HepG2 (cell line): ENCODE measurements around the gene UBE2M. TPM values are rescaled to one million over a fixed set of nuclear protein-coding genes. Genes with fewer than 3 reads are reported as not detected.

Experiments
- ETV6 ChIP-seq: sonication (generic); formaldehyde crosslinking; conservative IDR thresholded peaks from 2 replicates; pipeline ENCODE4 v1.4.0; 2020; ENCODE audit warnings: missing genetic modification reagents
- GATAD1 ChIP-seq: IDR thresholded peaks from 2 replicates; pipeline ENCODE4 v1.6.1; 2016; ENCODE audit warnings: missing genetic modification reagents, missing compliant biosample characterization
- IRF2 ChIP-seq: IDR thresholded peaks from 2 replicates; pipeline ENCODE4 v1.6.1; 2018; ENCODE audit warnings: missing genetic modification reagents, missing compliant biosample characterization
- MTF2 ChIP-seq: sonication (generic); formaldehyde crosslinking; IDR thresholded peaks from 2 replicates; pipeline ENCODE4 v1.5.0; 2020; ENCODE audit warnings: missing genetic modification reagents, borderline replicate concordance
- NR2F6 ChIP-seq, 2 experiments: IDR thresholded peaks; 2 replicates each; pipeline ENCODE4 v1.6.1; 2016; ENCODE audit warnings: antibody characterized with exemption in 1 of 2, mild to moderate bottlenecking in 1 of 2
- SP2 ChIP-seq: sonication (generic); formaldehyde crosslinking; IDR thresholded peaks from 2 replicates; pipeline ENCODE4 v1.5.1; 2020; ENCODE audit warnings: mild to moderate bottlenecking, missing genetic modification reagents
- TAF15 ChIP-seq: fragments of 200-400 bp; formaldehyde crosslinking; IDR thresholded peaks from one replicate; pipeline ENCODE4 v1.6.1; 2018; ENCODE audit warnings: mild to moderate bottlenecking, low read depth, low read length; ENCODE audit not compliant: poor library complexity, severe bottlenecking
- ZNF709 ChIP-seq: sonication (generic); formaldehyde crosslinking; IDR thresholded peaks from 2 replicates; pipeline ENCODE4 v1.5.0; 2020; ENCODE audit warnings: mild to moderate bottlenecking, missing genetic modification reagents
- polyA plus RNA-seq, 8 experiments: library from polyadenylated mRNA; depleted of rRNA in 3 of 8; stranded (reverse) in 7 of 8; unstranded in 1 of 8; fragments of >200 nt; fragmentation: Illumina TruSeq in 4 of 8; extraction: Trizol in 4 of 8; gene quantifications; 2 replicates each; pipeline versions ENCODE4 v1.2.1 to v1.2.3, GENCODE V29; 2011 to 2016; ENCODE audit warnings: low read depth in 4 of 8, missing spikeins in 1 of 8, mixed read lengths in 1 of 8; ENCODE audit not compliant: insufficient read depth in 1 of 8
- total RNA-seq, 5 experiments: library from RNA; depleted of rRNA; stranded (reverse); fragments of >200 nt; fragmentation: Illumina TruSeq; extraction: Trizol; gene quantifications; 2 replicates each; pipeline ENCODE4 v1.2.3, GENCODE V29; 2016; ENCODE audit warnings: low read depth in 1 of 5
- TF ChIP-seq, protein P1 (sequence below): sonication (generic); formaldehyde crosslinking; IDR thresholded peaks from 2 replicates; pipeline ENCODE4 v1.9.0; 2021; ENCODE audit warnings: missing genetic modification reagents, borderline replicate concordance
- TF ChIP-seq, protein P2 (sequence below): sonication (generic); formaldehyde crosslinking; IDR thresholded peaks from 2 replicates; pipeline ENCODE4 v1.5.1; 2020; ENCODE audit warnings: missing genetic modification reagents, mild to moderate bottlenecking, borderline replicate concordance
- TF ChIP-seq, protein P3 (sequence below): sonication (generic); formaldehyde crosslinking; IDR thresholded peaks from 2 replicates; pipeline ENCODE4 v1.8.0; 2022; ENCODE audit warnings: missing genetic modification reagents, mild to moderate bottlenecking, inconsistent platforms, borderline replicate concordance
- TF ChIP-seq, protein P4 (sequence below): sonication (generic); formaldehyde crosslinking; IDR thresholded peaks from 2 replicates; pipeline ENCODE4 v1.5.0; 2020; ENCODE audit warnings: missing genetic modification reagents
- TF ChIP-seq, protein P5 (sequence below): IDR thresholded peaks from 2 replicates; pipeline ENCODE4 v1.6.1; 2016; ENCODE audit warnings: missing biosample characterization, missing genetic modification reagents, low read depth

UBE2M gene
- total and polyA plus RNA-seq, 2 of the 13 experiments (the other 11 are each of a cell fraction or from before 2014, with no cell fraction given): 36.2 to 50.3 TPM

DNA sequence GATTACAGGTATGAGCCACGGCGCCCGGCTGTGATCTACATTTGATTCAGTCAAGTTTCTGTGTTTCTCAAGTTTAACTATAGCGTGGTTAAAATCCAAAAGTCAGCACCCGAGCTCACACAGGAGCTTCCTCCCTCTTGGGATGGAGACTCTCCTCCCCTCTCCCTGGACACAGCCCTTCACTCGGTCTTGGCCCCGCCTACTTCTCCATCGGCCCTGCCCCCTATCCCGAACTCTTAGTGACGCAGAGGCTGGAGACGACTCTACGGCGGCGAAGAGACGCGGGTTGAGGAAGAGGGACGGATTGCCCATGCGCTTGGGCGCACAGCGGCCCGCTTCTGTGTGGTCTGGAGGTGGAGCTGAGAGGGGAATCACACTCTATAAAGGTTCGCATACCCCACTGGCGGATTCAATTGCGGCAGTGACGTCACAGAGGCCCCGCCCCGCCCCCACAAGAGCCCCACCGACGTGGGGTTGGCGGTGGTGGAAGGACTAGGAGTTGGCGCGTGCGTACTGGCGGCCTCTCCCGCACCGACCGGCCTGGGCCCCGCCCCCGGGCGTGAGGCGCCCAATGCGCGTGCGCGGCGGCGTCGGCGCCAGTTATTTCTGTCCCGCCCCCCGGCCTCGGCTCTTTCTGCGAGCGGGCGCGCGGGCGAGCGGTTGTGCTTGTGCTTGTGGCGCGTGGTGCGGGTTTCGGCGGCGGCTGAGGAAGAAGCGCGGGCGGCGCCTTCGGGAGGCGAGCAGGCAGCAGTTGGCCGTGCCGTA is 14.4 kb downstream of the UBE2M start, which contains the start of gene TRIM28 (continued):
- TF ChIP-seq, protein P1, sequence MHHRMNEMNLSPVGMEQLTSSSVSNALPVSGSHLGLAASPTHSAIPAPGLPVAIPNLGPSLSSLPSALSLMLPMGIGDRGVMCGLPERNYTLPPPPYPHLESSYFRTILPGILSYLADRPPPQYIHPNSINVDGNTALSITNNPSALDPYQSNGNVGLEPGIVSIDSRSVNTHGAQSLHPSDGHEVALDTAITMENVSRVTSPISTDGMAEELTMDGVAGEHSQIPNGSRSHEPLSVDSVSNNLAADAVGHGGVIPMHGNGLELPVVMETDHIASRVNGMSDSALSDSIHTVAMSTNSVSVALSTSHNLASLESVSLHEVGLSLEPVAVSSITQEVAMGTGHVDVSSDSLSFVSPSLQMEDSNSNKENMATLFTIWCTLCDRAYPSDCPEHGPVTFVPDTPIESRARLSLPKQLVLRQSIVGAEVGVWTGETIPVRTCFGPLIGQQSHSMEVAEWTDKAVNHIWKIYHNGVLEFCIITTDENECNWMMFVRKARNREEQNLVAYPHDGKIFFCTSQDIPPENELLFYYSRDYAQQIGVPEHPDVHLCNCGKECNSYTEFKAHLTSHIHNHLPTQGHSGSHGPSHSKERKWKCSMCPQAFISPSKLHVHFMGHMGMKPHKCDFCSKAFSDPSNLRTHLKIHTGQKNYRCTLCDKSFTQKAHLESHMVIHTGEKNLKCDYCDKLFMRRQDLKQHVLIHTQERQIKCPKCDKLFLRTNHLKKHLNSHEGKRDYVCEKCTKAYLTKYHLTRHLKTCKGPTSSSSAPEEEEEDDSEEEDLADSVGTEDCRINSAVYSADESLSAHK (CRISPR knock-in tag): no peak
- TF ChIP-seq MTF2: no peak
- no peak for TF ChIP-seq TAF15
- TF ChIP-seq NR2F6 (IDR thresholded peaks at IDR 0.05): no peak
- no peak for TF ChIP-seq NR2F6 (CRISPR knock-in tag; IDR thresholded peaks at IDR 0.05)
- TF ChIP-seq, protein P2, sequence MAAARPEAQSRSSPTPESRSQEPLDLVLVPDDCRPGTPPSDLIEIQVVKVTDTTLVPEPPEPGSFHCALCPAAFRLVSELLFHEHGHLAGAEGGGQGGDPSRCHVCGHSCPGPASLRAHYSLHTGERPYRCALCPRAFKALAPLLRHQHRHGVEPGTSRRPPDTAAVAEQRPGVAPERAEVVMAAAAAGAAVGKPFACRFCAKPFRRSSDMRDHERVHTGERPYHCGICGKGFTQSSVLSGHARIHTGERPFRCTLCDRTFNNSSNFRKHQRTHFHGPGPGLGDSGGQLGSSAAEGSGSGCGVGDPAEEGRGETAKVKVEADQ (CRISPR knock-in tag): no peak
- TF ChIP-seq SP2 (CRISPR knock-in tag): no peak
- TF ChIP-seq, protein P3, sequence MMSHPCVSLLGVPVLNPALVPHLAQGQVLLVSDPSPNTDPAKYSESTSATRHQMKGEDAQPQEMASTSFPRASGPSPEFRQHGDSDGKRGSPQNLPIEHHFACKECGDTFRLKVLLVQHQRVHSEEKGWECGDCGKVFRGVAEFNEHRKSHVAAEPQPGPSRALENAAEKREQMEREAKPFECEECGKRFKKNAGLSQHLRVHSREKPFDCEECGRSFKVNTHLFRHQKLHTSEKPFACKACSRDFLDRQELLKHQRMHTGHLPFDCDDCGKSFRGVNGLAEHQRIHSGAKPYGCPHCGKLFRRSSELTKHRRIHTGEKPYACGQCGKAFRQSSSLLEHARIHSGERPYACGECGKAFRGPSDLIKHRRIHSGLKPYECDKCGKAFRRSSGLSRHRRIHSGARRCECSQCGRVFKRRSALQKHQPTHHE: no peak; the same call in 1 of the 2 replicates
- TF ChIP-seq IRF2 (CRISPR knock-in tag): no peak; the same call in 1 of the 2 replicates
- no peak; the same call in 1 of the 2 replicates for TF ChIP-seq ETV6 (CRISPR knock-in tag)
- no peak for TF ChIP-seq ZNF709
- TF ChIP-seq, protein P4, sequence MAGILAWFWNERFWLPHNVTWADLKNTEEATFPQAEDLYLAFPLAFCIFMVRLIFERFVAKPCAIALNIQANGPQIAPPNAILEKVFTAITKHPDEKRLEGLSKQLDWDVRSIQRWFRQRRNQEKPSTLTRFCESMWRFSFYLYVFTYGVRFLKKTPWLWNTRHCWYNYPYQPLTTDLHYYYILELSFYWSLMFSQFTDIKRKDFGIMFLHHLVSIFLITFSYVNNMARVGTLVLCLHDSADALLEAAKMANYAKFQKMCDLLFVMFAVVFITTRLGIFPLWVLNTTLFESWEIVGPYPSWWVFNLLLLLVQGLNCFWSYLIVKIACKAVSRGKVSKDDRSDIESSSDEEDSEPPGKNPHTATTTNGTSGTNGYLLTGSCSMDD: no peak
- TF ChIP-seq GATAD1 (CRISPR knock-in tag): peak; percentile 55; the same call in 1 of the 2 replicates
- TF ChIP-seq, protein P5, sequence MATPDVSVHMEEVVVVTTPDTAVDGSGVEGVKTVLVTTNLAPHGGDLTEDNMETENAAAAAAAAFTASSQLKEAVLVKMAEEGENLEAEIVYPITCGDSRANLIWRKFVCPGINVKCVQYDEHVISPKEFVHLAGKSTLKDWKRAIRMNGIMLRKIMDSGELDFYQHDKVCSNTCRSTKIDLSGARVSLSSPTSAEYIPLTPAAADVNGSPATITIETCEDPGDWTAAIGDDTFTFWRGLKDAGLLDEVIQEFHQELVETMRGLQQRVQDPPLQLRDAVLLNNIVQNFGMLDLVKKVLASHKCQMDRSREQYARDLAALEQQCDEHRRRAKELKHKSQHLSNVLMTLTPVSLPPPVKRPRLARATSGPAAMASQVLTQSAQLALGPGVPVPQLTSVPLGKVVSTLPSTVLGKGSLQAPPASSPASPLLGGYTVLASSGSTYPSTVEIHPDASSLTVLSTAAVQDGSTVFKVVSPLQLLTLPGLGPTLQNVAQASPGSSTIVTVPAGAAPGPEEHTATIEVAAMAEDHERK (CRISPR knock-in tag): no peak; the same call in 1 of the 2 replicates
